GM23338 (cell line): ENCODE results near the gene PITRM1. TPM values are rescaled to one million over a fixed set of nuclear protein-coding genes. Genes with fewer than 3 reads are reported as not detected.
"Not testable (repeated sequence)": the region's sequence is repeated elsewhere in the genome, so short reads cannot be mapped to it uniquely, and the experiment has no call there.

ENCODE experiments used
- ATAC-seq: fragments of 200-7000 bp; cut with Tn5 transposase; 3 replicates; pipeline ENCODE4 v1.9.1; 2020
- DNase-seq: peaks from one replicate; pipeline ENCODE4 v3.0.0-alpha.2; 2015; ENCODE audit warnings: low spot score
- H2AFZ ChIP-seq: fragments of 200-600 bp; sonication (generic); 2 replicates; pipeline ENCODE4 v1.8.0; 2016; ENCODE audit warnings: antibody characterized with exemption, mild to moderate bottlenecking, moderate library complexity
- H3F3A ChIP-seq: fragments of 200-600 bp; sonication (generic); replicated peaks from 2 replicates; pipeline ENCODE4 v1.8.0; 2017; ENCODE audit warnings: antibody characterized with exemption, mixed run types, low read depth
- H3K27ac ChIP-seq: fragments of 200-600 bp; sonication (generic); 2 replicates; pipeline ENCODE4 v1.6.1; 2016; ENCODE audit warnings: low read depth
- H3K27me3 ChIP-seq: fragments of 200-600 bp; sonication (generic); 2 replicates; pipeline ENCODE4 v1.8.0; 2016; ENCODE audit warnings: mild to moderate bottlenecking, mixed run types, moderate library complexity; ENCODE audit not compliant: insufficient read depth
- H3K36me3 ChIP-seq: fragments of 200-600 bp; sonication (generic); 2 replicates; pipeline ENCODE4 v1.8.0; 2016; ENCODE audit warnings: mild to moderate bottlenecking; ENCODE audit not compliant: insufficient read depth
- H3K4me1 ChIP-seq: fragments of 200-600 bp; sonication (generic); 2 replicates; pipeline ENCODE4 v1.8.0; 2016; ENCODE audit warnings: mild to moderate bottlenecking, moderate library complexity; ENCODE audit not compliant: insufficient read depth
- H3K4me2 ChIP-seq: fragments of 200-600 bp; sonication (generic); 2 replicates; pipeline ENCODE4 v1.7.1; 2017; ENCODE audit warnings: mixed run types
- H3K4me3 ChIP-seq: fragments of 200-600 bp; sonication (generic); 2 replicates; pipeline ENCODE4 v1.6.1; 2016; ENCODE audit warnings: mixed run types
- H3K79me2 ChIP-seq: fragments of 200-600 bp; sonication (generic); replicated peaks from 2 replicates; pipeline ENCODE4 v1.8.0; 2017; ENCODE audit warnings: mild to moderate bottlenecking; ENCODE audit not compliant: insufficient read depth
- H3K9me2 ChIP-seq: fragments of 200-600 bp; sonication (generic); 2 replicates; pipeline ENCODE4 v1.8.0; 2017; ENCODE audit not compliant: insufficient read depth
- H4K20me1 ChIP-seq: fragments of 200-600 bp; sonication (generic); replicated peaks from 2 replicates; pipeline ENCODE4 v1.8.0; 2017; ENCODE audit warnings: mild to moderate bottlenecking; ENCODE audit not compliant: insufficient read depth
- H3K27ac Mint-ChIP-seq: 2 replicates; pipeline ENCODE4 v1.8.0; 2020; ENCODE audit warnings: inconsistent platforms, mild to moderate bottlenecking, moderate library complexity, mixed read lengths
- H3K27me3 Mint-ChIP-seq: 3 replicates; pipeline ENCODE4 v1.8.0; 2022; ENCODE audit warnings: low read depth, mild to moderate bottlenecking, moderate library complexity, mixed read lengths, inconsistent platforms; ENCODE audit not compliant: insufficient read depth, poor library complexity
- H3K36me3 Mint-ChIP-seq: 3 replicates; pipeline ENCODE4 v1.8.0; 2021; ENCODE audit warnings: low read depth, mild to moderate bottlenecking, inconsistent platforms, moderate library complexity, mixed read lengths
- H3K4me1 Mint-ChIP-seq: 3 replicates; pipeline ENCODE4 v1.8.0; 2020; ENCODE audit warnings: mild to moderate bottlenecking, inconsistent platforms, mixed read lengths
- H3K4me3 Mint-ChIP-seq: 3 replicates; pipeline ENCODE4 v1.8.0; 2021; ENCODE audit warnings: moderate library complexity, mild to moderate bottlenecking, inconsistent platforms, mixed read lengths
- H3K9me3 Mint-ChIP-seq: 3 replicates; pipeline ENCODE4 v1.8.0; 2020; ENCODE audit warnings: moderate library complexity, mild to moderate bottlenecking, inconsistent platforms, mixed read lengths
- CREB1 ChIP-seq: fragments of 250-450 bp; sonication (Bioruptor Pico); IDR thresholded peaks from 2 replicates; pipeline ENCODE4 v1.5.0; 2020; ENCODE audit warnings: low read depth, mild to moderate bottlenecking, moderate library complexity
- EZH2phosphoT487 ChIP-seq: fragments of 200-600 bp; sonication (generic); IDR thresholded peaks from one replicate; pipeline ENCODE4 v1.8.1; 2018; ENCODE audit warnings: antibody characterized with exemption; ENCODE audit not compliant: unreplicated experiment
- POLR2AphosphoS5 ChIP-seq: IDR thresholded peaks from 2 replicates; pipeline ENCODE4 v1.6.1; 2016; ENCODE audit warnings: antibody characterized with exemption, low read depth
- REST ChIP-seq: IDR thresholded peaks from one replicate; pipeline ENCODE4 v1.6.1; 2018; ENCODE audit warnings: antibody characterized with exemption; ENCODE audit not compliant: unreplicated experiment
- STAT1 ChIP-seq: IDR thresholded peaks from one replicate; pipeline ENCODE4 v1.6.1; 2016; ENCODE audit warnings: antibody characterized with exemption; ENCODE audit not compliant: unreplicated experiment
- ZNF114 ChIP-seq: fragments of 250-450 bp; sonication (Bioruptor Pico); IDR thresholded peaks from 2 replicates; pipeline ENCODE4 v1.5.0; 2020; ENCODE audit warnings: mild to moderate bottlenecking, moderate library complexity
- ZNF462 ChIP-seq: fragments of 250-450 bp; sonication (Bioruptor Pico); IDR thresholded peaks from 2 replicates; pipeline ENCODE4 v1.5.0; 2020; ENCODE audit warnings: mild to moderate bottlenecking, moderate library complexity
- polyA plus RNA-seq: library from polyadenylated mRNA; unstranded; fragments of >200 nt; fragmentation: Nextera tagmentation; extraction: Ambion mirVana; gene quantifications from 2 replicates; pipeline ENCODE4 v1.2.1, GENCODE V29; 2016
- total RNA-seq: library from RNA; depleted of rRNA; stranded (reverse); fragments of >200 nt; shearing (Covaris generic); gene quantifications from 2 replicates; pipeline ENCODE4 v1.2.3, GENCODE V29; 2014
- TF ChIP-seq, protein P1 (sequence below), 2 experiments: fragments of 200-600 bp in 1 of 2; sonication (generic) in 1 of 2; conservative IDR thresholded peaks; 2 replicates each; pipeline versions ENCODE4 v1.5.1 to v1.6.1; 2016 to 2017; ENCODE audit warnings: antibody characterized with exemption in 2 of 2, low read depth in 2 of 2, mild to moderate bottlenecking in 2 of 2, moderate library complexity in 1 of 2
- TF ChIP-seq, protein P2 (sequence below): IDR thresholded peaks from 2 replicates; pipeline ENCODE4 v1.6.1; 2016; ENCODE audit warnings: antibody characterized with exemption

PITRM1 gene
- total and polyA plus RNA-seq, 2 experiments from 2014 or later = 29.0 to 33.0 TPM

DNA sequence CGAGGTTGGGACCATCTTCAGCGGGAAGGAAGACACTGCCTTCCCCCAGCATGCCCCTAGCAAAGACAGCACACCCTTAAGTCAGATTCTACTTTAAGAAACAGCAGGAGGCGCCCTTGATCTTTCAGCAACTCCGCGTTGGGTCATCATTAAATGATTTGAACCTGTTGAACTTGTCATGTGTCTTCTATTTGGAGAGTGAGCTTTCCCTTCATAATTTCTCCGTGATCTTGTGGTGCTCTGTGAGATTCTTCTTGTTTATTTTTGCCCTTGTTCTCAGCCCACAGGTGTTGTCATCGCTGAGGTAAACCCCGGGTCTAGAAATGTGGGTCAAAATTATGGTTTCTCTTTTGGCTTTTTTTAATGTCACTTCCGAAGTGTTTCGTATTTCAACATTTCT is 49.5 kb upstream of the PITRM1 start:
- Histone ChIP-seq H3K4me2 (no peak overlapping the region), H3K27ac (no peak overlapping the region), H3K79me2 (no peaks in the 10 kb centered on the region), H3K36me3 (no peaks in the 10 kb centered on the region), H3K4me1 (no peaks in the 10 kb centered on the region), H4K20me1 (no peaks in the 10 kb centered on the region), H3K27me3 (no peaks in the 10 kb centered on the region), H3K4me3 (no peak overlapping the region), H3F3A (no peaks in the 10 kb centered on the region), H2AFZ (no peak overlapping the region), H3K9me2 (peaks cover 9% of the 10 kb centered on the region; the same call in 1 of the 2 replicates)
- H3K27me3 Mint-ChIP-seq = no peaks in the 10 kb centered on the region
- ATAC-seq (peak; percentile 35; the same call in 2 of the 3 replicates), DNase-seq (peak; percentile 81)
- no peaks in the 10 kb centered on the region; the same call in 2 of the 3 replicates for H3K36me3 Mint-ChIP-seq
- no peak overlapping the region for H3K4me3 Mint-ChIP-seq
- H3K4me1 Mint-ChIP-seq = no peaks in the 10 kb centered on the region
- peaks cover 8% of the 10 kb centered on the region for H3K9me3 Mint-ChIP-seq
- no peak overlapping the region for H3K27ac Mint-ChIP-seq
- no peak for TF ChIP-seq POLR2AphosphoS5
- TF ChIP-seq, protein P1, sequence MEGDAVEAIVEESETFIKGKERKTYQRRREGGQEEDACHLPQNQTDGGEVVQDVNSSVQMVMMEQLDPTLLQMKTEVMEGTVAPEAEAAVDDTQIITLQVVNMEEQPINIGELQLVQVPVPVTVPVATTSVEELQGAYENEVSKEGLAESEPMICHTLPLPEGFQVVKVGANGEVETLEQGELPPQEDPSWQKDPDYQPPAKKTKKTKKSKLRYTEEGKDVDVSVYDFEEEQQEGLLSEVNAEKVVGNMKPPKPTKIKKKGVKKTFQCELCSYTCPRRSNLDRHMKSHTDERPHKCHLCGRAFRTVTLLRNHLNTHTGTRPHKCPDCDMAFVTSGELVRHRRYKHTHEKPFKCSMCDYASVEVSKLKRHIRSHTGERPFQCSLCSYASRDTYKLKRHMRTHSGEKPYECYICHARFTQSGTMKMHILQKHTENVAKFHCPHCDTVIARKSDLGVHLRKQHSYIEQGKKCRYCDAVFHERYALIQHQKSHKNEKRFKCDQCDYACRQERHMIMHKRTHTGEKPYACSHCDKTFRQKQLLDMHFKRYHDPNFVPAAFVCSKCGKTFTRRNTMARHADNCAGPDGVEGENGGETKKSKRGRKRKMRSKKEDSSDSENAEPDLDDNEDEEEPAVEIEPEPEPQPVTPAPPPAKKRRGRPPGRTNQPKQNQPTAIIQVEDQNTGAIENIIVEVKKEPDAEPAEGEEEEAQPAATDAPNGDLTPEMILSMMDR (conservative IDR thresholded peaks at IDR 0.05; ENCODE audit: low read depth in 2 of 2) = peak; percentile 62 to 75
- no peak for TF ChIP-seq EZH2phosphoT487
- TF ChIP-seq STAT1 = no peak
- TF ChIP-seq REST = no peak
- no peak for TF ChIP-seq ZNF114 (CRISPR knock-in tag)
- TF ChIP-seq, protein P2, sequence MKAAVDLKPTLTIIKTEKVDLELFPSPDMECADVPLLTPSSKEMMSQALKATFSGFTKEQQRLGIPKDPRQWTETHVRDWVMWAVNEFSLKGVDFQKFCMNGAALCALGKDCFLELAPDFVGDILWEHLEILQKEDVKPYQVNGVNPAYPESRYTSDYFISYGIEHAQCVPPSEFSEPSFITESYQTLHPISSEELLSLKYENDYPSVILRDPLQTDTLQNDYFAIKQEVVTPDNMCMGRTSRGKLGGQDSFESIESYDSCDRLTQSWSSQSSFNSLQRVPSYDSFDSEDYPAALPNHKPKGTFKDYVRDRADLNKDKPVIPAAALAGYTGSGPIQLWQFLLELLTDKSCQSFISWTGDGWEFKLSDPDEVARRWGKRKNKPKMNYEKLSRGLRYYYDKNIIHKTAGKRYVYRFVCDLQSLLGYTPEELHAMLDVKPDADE = no peak
- TF ChIP-seq CREB1 (CRISPR knock-in tag) = no peak
- TF ChIP-seq ZNF462 (CRISPR knock-in tag) = no peak

- not testable (repeated sequence) for H3K4me2 ChIP-seq, H3K27me3 ChIP-seq, H3K4me1 ChIP-seq, H3K4me3 Mint-ChIP-seq, H3F3A ChIP-seq, ATAC-seq, H3K27ac ChIP-seq, DNase-seq, H3K36me3 Mint-ChIP-seq, H3K9me3 Mint-ChIP-seq, H3K4me3 ChIP-seq, H2AFZ ChIP-seq, H3K27me3 Mint-ChIP-seq, H3K36me3 ChIP-seq, H3K4me1 Mint-ChIP-seq, H3K79me2 ChIP-seq, H4K20me1 ChIP-seq, H3K27ac Mint-ChIP-seq, H3K9me2 ChIP-seq
These were observed 49.0 kb upstream of the PITRM1 start for GRCh38 chr10:3221601-3222000.
